GM13977 (cell line): Measurements from ENCODE around the gene ZIM2.
A peak's percentile ranks its signal among the peaks of the same experiment; 100 is the strongest.

Source experiments
- DNase-seq: peaks from one replicate; pipeline ENCODE4 v3.0.0; 2012; ENCODE audit warnings: low spot score
- CTCF ChIP-seq: IDR thresholded peaks from 2 replicates; pipeline ENCODE4 v1.5.1; 2012; ENCODE audit warnings: mild to moderate bottlenecking, control low read depth; ENCODE audit not compliant: insufficient read depth; ENCODE audit errors: extremely low read depth, missing control alignments
- in situ Hi-C: fragments of 300-500 bp; cut with MboI; formaldehyde crosslinking; loops from one replicate; pipeline ENCODE4 v1.12.0; 2022; ENCODE audit warnings: low sequenced_read_pairs, low pct_unique_long_range_greater_than_20kb, mixed read lengths, inconsistent platforms; ENCODE audit not compliant: unreplicated experiment

Gene ZIM2

GRCh38 chr19:56839652-56840450 lies 675 bp downstream of the ZIM2 start:
- DNase-seq, result no peak
- TF ChIP-seq CTCF, result no peak
- in situ Hi-C loops, result no loop called here

GRCh38 chr19:56838909-56839651 lies 1.4 kb downstream of the ZIM2 start:
- in situ Hi-C loops, result no loop called here
- no peak for DNase-seq
- TF ChIP-seq CTCF, result no peak

- in situ Hi-C loops, result no loop called here
- TF ChIP-seq CTCF, result no peak
- DNase-seq, result peak; percentile 12
Measured at GRCh38 chr19:56838024-56838908, 2.3 kb downstream of the ZIM2 start.

- in situ Hi-C loops, result no loop called here
- TF ChIP-seq CTCF, result no peak
- DNase-seq, result no peak
Measured at GRCh38 chr19:56837492-56838023, 3.0 kb downstream of the ZIM2 start.

- in situ Hi-C loops, result no loop called here
Measured at GRCh38 chr19:56837004-56837403, 3.5 kb downstream of the ZIM2 start.

More at GRCh38 chr19:56837004-56837403, 3.5 kb downstream of the ZIM2 start:
- TF ChIP-seq CTCF, result no peak
- DNase-seq, result peak; percentile 18
